PC-3 (cell line): ENCODE data around the gene CPA3.

Experiments used
- CTCF ChIP-seq: fragments of 300-600 bp; sonication (generic); conservative IDR thresholded peaks from 2 replicates; pipeline ENCODE4 v1.5.1; 2017; ENCODE audit warnings: antibody characterized with exemption, low read depth, mild to moderate bottlenecking, low read length
- EZH2phosphoT487 ChIP-seq: fragments of 300-600 bp; sonication (generic); IDR thresholded peaks from 2 replicates; pipeline ENCODE4 v1.6.1; 2018; ENCODE audit warnings: mild to moderate bottlenecking, antibody characterized with exemption, low read length, borderline replicate concordance

DNA sequence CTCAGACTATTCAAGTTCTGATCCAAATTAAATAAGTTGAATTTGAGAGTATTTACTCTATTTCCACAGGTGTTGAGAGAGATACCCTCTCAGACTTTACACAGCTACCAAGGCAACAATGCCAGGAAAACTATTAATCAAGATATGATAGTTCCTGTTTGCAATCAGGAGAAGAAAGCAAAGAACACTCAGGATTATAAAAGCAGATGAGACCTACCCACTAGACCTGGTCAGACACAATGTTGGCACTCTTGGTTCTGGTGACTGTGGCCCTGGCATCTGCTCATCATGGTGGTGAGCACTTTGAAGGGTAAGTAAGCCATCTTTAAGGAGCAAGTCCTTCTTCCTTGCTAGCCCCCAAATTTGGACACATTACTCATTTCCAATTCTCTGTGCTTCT, 37.5 kb upstream of the CPA3 start, which contains the start of gene CPB1:
- TF ChIP-seq CTCF: no peak
- TF ChIP-seq EZH2phosphoT487: no peak
